HG02610 (cell line): Measurements from ENCODE around the gene PLPPR4.
"Not testable (repeated sequence)": the region's sequence is repeated elsewhere in the genome, so short reads cannot be mapped to it uniquely, and the experiment has no call there.

ENCODE experiments used
- ATAC-seq: cut with Tn5 transposase; IDR thresholded peaks from one replicate; pipeline ENCODE4 v1.9.1; 2021; ENCODE audit warnings: mild to moderate bottlenecking, moderate library complexity; ENCODE audit not compliant: unreplicated experiment

Gene PLPPR4

GRCh38 chr1:99264201-99265021 is at the start of gene PLPPR4:
TSS of gene PLPPR4 (plus strand) at chr1:99264492. CDS start at chr1:99264594, 102 bp downstream.
- no peak for ATAC-seq

GRCh38 chr1:99216956-99217355 is 47.3 kb upstream of the PLPPR4 start:
- no peak for ATAC-seq

- ATAC-seq = no peak
Observed at GRCh38 chr1:99217599-99217998, 46.7 kb upstream of the PLPPR4 start.

GRCh38 chr1:99218572-99218971 is 45.7 kb upstream of the PLPPR4 start:
- ATAC-seq = no peak

GRCh38 chr1:99218999-99219398 is 45.3 kb upstream of the PLPPR4 start:
- peak; percentile 97 for ATAC-seq

GRCh38 chr1:99227056-99227897 is 37.0 kb upstream of the PLPPR4 start:
- ATAC-seq = no peak

GRCh38 chr1:99228153-99228552 is 36.1 kb upstream of the PLPPR4 start:
- no peak for ATAC-seq

- no peak for ATAC-seq
Observed at GRCh38 chr1:99229122-99229521, 35.2 kb upstream of the PLPPR4 start.

- no peak for ATAC-seq
Observed at GRCh38 chr1:99230695-99231094, 33.6 kb upstream of the PLPPR4 start.

GRCh38 chr1:99232172-99232571 is 32.1 kb upstream of the PLPPR4 start:
- ATAC-seq = no peak

- no peak for ATAC-seq
Observed at GRCh38 chr1:99233446-99233845, 30.8 kb upstream of the PLPPR4 start.

- no peak for ATAC-seq
Observed at GRCh38 chr1:99236756-99237155, 27.5 kb upstream of the PLPPR4 start.

GRCh38 chr1:99239690-99240089 is 24.6 kb upstream of the PLPPR4 start:
- no peak for ATAC-seq

- no peak for ATAC-seq
Observed at GRCh38 chr1:99240621-99241020, 23.7 kb upstream of the PLPPR4 start.

- no peak for ATAC-seq
Observed at GRCh38 chr1:99246152-99246551, 18.1 kb upstream of the PLPPR4 start.

- no peak for ATAC-seq
Observed at GRCh38 chr1:99247199-99247598, 17.1 kb upstream of the PLPPR4 start.

- ATAC-seq = no peak
Observed at GRCh38 chr1:99250728-99251127, 13.6 kb upstream of the PLPPR4 start.

GRCh38 chr1:99251308-99251707 is 13.0 kb upstream of the PLPPR4 start:
- ATAC-seq = no peak

- no peak for ATAC-seq
Observed at GRCh38 chr1:99252630-99253029, 11.7 kb upstream of the PLPPR4 start.

- not testable (repeated sequence) for ATAC-seq
Observed at GRCh38 chr1:99260402-99260801, 3.9 kb upstream of the PLPPR4 start.

- ATAC-seq = no peak
Observed at GRCh38 chr1:99265124-99265523, 832 bp downstream of the PLPPR4 start.

GRCh38 chr1:99266726-99267125 is 2.4 kb downstream of the PLPPR4 start:
- ATAC-seq = no peak
